Naive thymus-derived CD4-positive, alpha-beta T cell (primary cell): ENCODE results near the gene RPL27A. TPM values are rescaled to one million over a fixed set of nuclear protein-coding genes. Genes with fewer than 3 reads are reported as not detected.

ENCODE experiments used
- ATAC-seq: fragments of 150-1000 bp; cut with Tn5 transposase; 2 replicates; pipeline ENCODE4 v1.10.0; 2021; ENCODE audit warnings: mild to moderate bottlenecking, moderate library complexity
- CTCF ChIA-PET: fragments of 350-600 bp; sonication (Branson Sonifier 250); formaldehyde crosslinking; loops from one replicate; lab custom pipeline; 2021; ENCODE audit warnings: antibody characterized with exemption; lab: Charles Lee
- POLR2A ChIA-PET: fragments of 350-600 bp; sonication (Branson Sonifier 250); formaldehyde crosslinking; loops from one replicate; lab custom pipeline; 2021; ENCODE audit warnings: antibody characterized with exemption, inconsistent platforms; lab: Charles Lee
- DNase-seq, 9 donors: peaks; one replicate each; pipeline versions ENCODE4 v3.0.0 to v3.0.0-alpha.2; 2020 to 2022; ENCODE audit warnings: mixed read lengths in 1 of 9
- H3K27ac ChIP-seq: one replicate; pipeline ENCODE4 v1.7.0; 2013; ENCODE audit warnings: mild to moderate bottlenecking, low read depth, low read length, moderate library complexity
- H3K27me3 ChIP-seq, 2 donors: one replicate each; pipeline ENCODE4 v1.7.0; 2013; ENCODE audit warnings: low read length in 2 of 2, mild to moderate bottlenecking in 2 of 2, moderate library complexity in 2 of 2; ENCODE audit not compliant: control insufficient read depth in 2 of 2, insufficient read depth in 2 of 2
- H3K36me3 ChIP-seq, 3 experiments: 1 replicate in 2 of 3; 2 replicates in 1 of 3; pipeline ENCODE4 v1.7.0; 2013; ENCODE audit warnings: low read length in 3 of 3, mild to moderate bottlenecking in 3 of 3, moderate library complexity in 1 of 3; ENCODE audit not compliant: insufficient read depth in 3 of 3, control insufficient read depth in 2 of 3
- H3K4me1 ChIP-seq, 2 donors: one replicate each; pipeline ENCODE4 v1.7.0; 2013; ENCODE audit warnings: low read length in 2 of 2, mild to moderate bottlenecking in 2 of 2, moderate library complexity in 1 of 2; ENCODE audit not compliant: control insufficient read depth in 2 of 2, insufficient read depth in 2 of 2
- H3K4me3 ChIP-seq: 2 replicates; pipeline ENCODE4 v1.7.0; 2013; ENCODE audit warnings: mild to moderate bottlenecking, low read length
- H3K9me3 ChIP-seq, 3 experiments: 1 replicate in 2 of 3; 2 replicates in 1 of 3; pipeline ENCODE4 v1.7.0; 2013; ENCODE audit warnings: low read length in 3 of 3; ENCODE audit not compliant: control insufficient read depth in 2 of 3
- H3K27ac Mint-ChIP-seq, 9 donors: one replicate each; pipeline ENCODE4 v1.8.0; 2020 to 2022; ENCODE audit warnings: mixed read lengths in 9 of 9, mild to moderate bottlenecking in 8 of 9, moderate library complexity in 5 of 9, inconsistent platforms in 2 of 9
- H3K27me3 Mint-ChIP-seq, 5 donors: one replicate each; pipeline ENCODE4 v1.8.0; 2021 to 2022; ENCODE audit warnings: mixed read lengths in 5 of 5, mild to moderate bottlenecking in 1 of 5
- H3K36me3 Mint-ChIP-seq, 5 donors: one replicate each; pipeline ENCODE4 v1.8.0; 2020 to 2022; ENCODE audit warnings: mixed read lengths in 5 of 5, mild to moderate bottlenecking in 3 of 5, inconsistent platforms in 1 of 5
- H3K4me1 Mint-ChIP-seq, 7 donors: one replicate each; pipeline ENCODE4 v1.8.0; 2020 to 2022; ENCODE audit warnings: mixed read lengths in 7 of 7, mild to moderate bottlenecking in 3 of 7, inconsistent platforms in 1 of 7
- H3K4me3 Mint-ChIP-seq, 10 donors: one replicate each; pipeline ENCODE4 v1.8.0; 2020 to 2022; ENCODE audit warnings: mild to moderate bottlenecking in 10 of 10, mixed read lengths in 10 of 10, moderate library complexity in 6 of 10, inconsistent platforms in 2 of 10
- H3K9me3 Mint-ChIP-seq, 11 donors: one replicate each; pipeline ENCODE4 v1.8.0; 2020 to 2022; ENCODE audit warnings: mixed read lengths in 11 of 11, mild to moderate bottlenecking in 4 of 11, inconsistent platforms in 1 of 11, moderate library complexity in 1 of 11
- intact Hi-C, 2 donors: fragments of 100-400 bp; cut with micrococcal nuclease; formaldehyde crosslinking; loops; one replicate each; pipeline ENCODE4 v1.15.1; 2023
- polyA plus RNA-seq, 2 donors: library from polyadenylated mRNA; unstranded; fragments of 300-500 nt; fragmentation: Illumina TruSeq; gene quantifications; one replicate each; pipeline ENCODE4 v1.2.3, GENCODE V29; 2021
- total RNA-seq, 6 experiments: library from RNA in 5 of 6; stranded (reverse) in 5 of 6; gene quantifications; 1 replicate in 5 of 6; 2 replicates in 1 of 6; pipeline ENCODE4 v1.2.3 and lab custom pipeline; 2021 to 2026

RPL27A gene
- total and polyA plus RNA-seq, 7 experiments from 2014 or later = 758 to 4,835 (median 1,675) TPM

- Mint-ChIP-seq H3K9me3 (peaks cover 0 to 6% (median 0%) of the 10 kb centered on the region in 11 donors), H3K4me1 (peaks cover 30 to 57% (median 42%) of the 10 kb centered on the region in 7 donors), H3K27ac (peak overlapping the region; percentile 97 to 99 (median 98)), H3K4me3 (peak overlapping the region; percentile 89 to 97 (median 96)), H3K27me3 (no peaks in the 10 kb centered on the region), H3K36me3 (peaks cover 5 to 48% (median 38%) of the 10 kb centered on the region in 5 donors)
- CTCF ChIA-PET = interaction anchor here (0.9 kb wide), 1 partner anchor 279 kb away, joined by 3 read pairs; no protein-coding TSS in a partner anchor
- intact Hi-C loops = loop anchor here (1.0 to 10.0 kb wide), 18 partner anchors 8 to 1773 kb away; partner anchors contain the start of genes AKIP1 (in 2 of the 2), EIF3F (in 2 of the 2), IPO7 (in 2 of the 2) and TMEM41B (in 2 of the 2)
- no peak for DNase-seq
- no peak for ATAC-seq
- Histone ChIP-seq H3K4me3 (peak overlapping the region; percentile 73), H3K36me3 (peaks cover 11 to 36% (median 18%) of the 10 kb centered on the region in 3 experiments), H3K27me3 (no peaks in the 10 kb centered on the region), H3K27ac (peak overlapping the region; percentile 99), H3K9me3 (no peaks in the 10 kb centered on the region), H3K4me1 (peaks cover 17% of the 10 kb centered on the region in 2 donors)
- POLR2A ChIA-PET = interaction anchor here (0.6 to 2.9 kb wide), 13 partner anchors 8 to 779 kb away, joined by 3 to 28 read pairs (median 6); partner anchors contain the start of genes EIF3F, NRIP3, TMEM9B and ZNF143
Measured at GRCh38 chr11:8681837-8682302, 722 bp upstream of the RPL27A start.

DNA sequence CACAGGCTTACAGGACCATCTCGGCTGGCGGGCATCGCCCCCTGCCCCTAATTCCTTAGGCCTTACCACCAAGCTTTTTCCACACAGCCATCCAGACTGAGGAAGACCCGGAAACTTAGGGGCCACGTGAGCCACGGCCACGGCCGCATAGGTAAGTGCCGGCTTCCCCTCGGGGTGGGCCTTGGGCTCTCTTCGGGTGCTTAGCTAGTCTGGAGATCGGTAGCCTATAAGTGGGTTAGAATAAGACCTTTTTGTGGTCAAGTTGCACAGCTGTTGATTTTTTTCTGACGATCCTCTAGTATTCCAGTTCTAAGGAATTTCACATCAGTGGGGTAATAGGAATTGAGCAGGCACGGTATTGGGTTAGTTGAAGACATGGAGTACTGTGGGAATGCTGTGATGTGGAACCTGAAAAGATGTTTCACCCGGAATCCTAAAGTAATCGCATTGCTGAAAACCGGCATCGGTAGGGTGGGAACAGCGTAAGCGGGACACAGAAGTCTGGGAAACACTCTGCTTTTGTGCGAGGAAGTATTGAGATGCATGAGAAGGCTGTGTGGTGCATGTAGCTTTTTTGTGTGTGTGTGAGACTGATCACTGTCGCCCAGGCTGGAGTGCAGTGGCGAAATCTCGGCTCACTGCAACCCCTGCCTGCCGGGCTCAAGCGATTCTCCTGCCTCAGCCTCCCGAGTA is 669 bp downstream of the RPL27A start:
- Mint-ChIP-seq H3K36me3 (peaks cover 5 to 52% (median 34%) of the 10 kb centered on the region in 5 donors), H3K27ac (peak overlapping the region; percentile 97 to 99 (median 98)), H3K4me1 (peaks cover 35 to 64% (median 50%) of the 10 kb centered on the region in 7 donors), H3K9me3 (peaks cover 0 to 6% (median 0%) of the 10 kb centered on the region in 11 donors), H3K27me3 (no peaks in the 10 kb centered on the region), H3K4me3 (peak overlapping the region; percentile 89 to 97 (median 96))
- DNase-seq (peak in 1 of 9 donors; percentile 43), ATAC-seq (peak; percentile 3)
- CTCF ChIA-PET = no interaction called here
- no peaks in the 10 kb centered on the region for H3K27me3 ChIP-seq
- POLR2A ChIA-PET = interaction anchor here (0.8 to 2.9 kb wide), 10 partner anchors 9 to 884 kb away, joined by 3 to 28 read pairs (median 6); partner anchors contain the start of genes EIF3F, TMEM9B and ZNF143
- peaks cover 17% of the 10 kb centered on the region in 2 donors for H3K4me1 ChIP-seq
- H3K36me3 ChIP-seq = peaks cover 11 to 36% (median 18%) of the 10 kb centered on the region in 3 experiments
- peak overlapping the region; percentile 73 for H3K4me3 ChIP-seq
- intact Hi-C loops = loop anchor here (2.0 to 10.0 kb wide), 11 partner anchors 72 to 1772 kb away; partner anchors contain the start of genes WEE1 (in 2 of the 2), ADM (in 1 of the 2), AMPD3 (in 1 of the 2) and EIF3F (in 1 of the 2)
- no peaks in the 10 kb centered on the region for H3K9me3 ChIP-seq
- H3K27ac ChIP-seq = peak overlapping the region; percentile 99

- Mint-ChIP-seq H3K36me3 (peaks cover 5 to 60% (median 29%) of the 10 kb centered on the region in 5 donors), H3K9me3 (peaks cover 0 to 6% (median 0%) of the 10 kb centered on the region in 11 donors), H3K4me1 (peaks cover 38 to 77% (median 65%) of the 10 kb centered on the region in 7 donors), H3K27ac (peak overlapping the region; percentile 47 to 99 (median 98)), H3K4me3 (peak overlapping the region; percentile 89 to 97 (median 96)), H3K27me3 (no peaks in the 10 kb centered on the region)
- ATAC-seq (no peak), DNase-seq (no peak)
- intact Hi-C loops = loop anchor here (5.0 to 10.0 kb wide), 10 partner anchors 318 to 1773 kb away; partner anchors contain the start of genes AMPD3 (in 2 of the 2), ADM (in 1 of the 2), NRIP3 (in 1 of the 2) and TMEM41B (in 1 of the 2)
- Histone ChIP-seq H3K4me3 (no peak overlapping the region), H3K36me3 (peaks cover 11 to 32% (median 14%) of the 10 kb centered on the region in 3 experiments), H3K27me3 (no peaks in the 10 kb centered on the region), H3K4me1 (peaks cover 17 to 23% of the 10 kb centered on the region in 2 donors), H3K27ac (peak overlapping the region; percentile 99), H3K9me3 (no peaks in the 10 kb centered on the region)
- ChIA-PET POLR2A (no interaction called here), CTCF (no interaction called here)
Measured at GRCh38 chr11:8684600-8685290, 2.2 kb downstream of the RPL27A start.

GRCh38 chr11:8685306-8685705 is 2.7 kb downstream of the RPL27A start:
- H3K36me3 Mint-ChIP-seq = peaks cover 5 to 57% (median 25%) of the 10 kb centered on the region in 5 donors
- Histone ChIP-seq H3K4me3 (no peak overlapping the region), H3K36me3 (peaks cover 11 to 32% (median 14%) of the 10 kb centered on the region in 3 experiments), H3K4me1 (peaks cover 17 to 26% of the 10 kb centered on the region in 2 donors), H3K9me3 (no peaks in the 10 kb centered on the region), H3K27ac (peak overlapping the region; percentile 34), H3K27me3 (no peaks in the 10 kb centered on the region)
- H3K9me3 Mint-ChIP-seq = peaks cover 0 to 6% (median 0%) of the 10 kb centered on the region in 11 donors
- CTCF ChIA-PET = no interaction called here
- ATAC-seq (no peak), DNase-seq (no peak)
- intact Hi-C loops = loop anchor here (5.0 to 10.0 kb wide), 6 partner anchors 317 to 1772 kb away; partner anchors contain the start of genes AMPD3 (in 2 of the 2), ADM (in 1 of the 2), NRIP3 (in 1 of the 2) and TMEM41B (in 1 of the 2)
- POLR2A ChIA-PET = no interaction called here
- peaks cover 36 to 78% (median 69%) of the 10 kb centered on the region in 7 donors for H3K4me1 Mint-ChIP-seq
- peak overlapping the region in 7 of 9 donors; percentile 11 to 99 (median 54) for H3K27ac Mint-ChIP-seq
- peak overlapping the region in 7 of 10 donors; percentile 48 to 97 (median 89) for H3K4me3 Mint-ChIP-seq
- no peaks in the 10 kb centered on the region for H3K27me3 Mint-ChIP-seq

DNA sequence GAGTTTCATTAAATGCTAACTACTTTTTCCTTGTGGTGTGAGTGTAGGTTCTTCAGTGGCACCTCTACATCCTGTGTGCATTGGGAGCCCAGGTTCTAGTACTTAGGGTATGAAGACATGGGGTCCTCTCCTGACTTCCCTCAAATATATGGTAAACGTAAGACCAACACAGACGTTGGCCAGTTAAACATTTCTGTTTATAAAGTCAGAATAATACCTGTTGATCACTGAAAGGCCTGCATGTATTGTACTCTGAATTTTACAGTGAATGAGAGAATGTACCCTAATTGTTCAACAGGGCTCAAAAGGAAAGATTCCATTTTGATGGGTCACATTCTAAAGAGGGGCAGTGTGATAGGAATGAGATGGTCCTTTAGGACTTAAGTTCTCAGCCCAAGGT is 3.2 kb downstream of the RPL27A start:
- peak overlapping the region in 4 of 9 donors; percentile 10 to 98 (median 32) for H3K27ac Mint-ChIP-seq
- peaks cover 1 to 53% (median 22%) of the 10 kb centered on the region in 5 donors for H3K36me3 Mint-ChIP-seq
- Histone ChIP-seq H3K9me3 (no peaks in the 10 kb centered on the region), H3K27me3 (no peaks in the 10 kb centered on the region), H3K4me3 (no peak overlapping the region), H3K27ac (no peak overlapping the region), H3K4me1 (peaks cover 17 to 26% of the 10 kb centered on the region in 2 donors), H3K36me3 (peaks cover 11 to 32% (median 14%) of the 10 kb centered on the region in 3 experiments)
- ChIA-PET POLR2A (no interaction called here), CTCF (no interaction called here)
- H3K4me3 Mint-ChIP-seq = peak overlapping the region in 2 of 10 donors; percentile 17 to 43
- intact Hi-C loops = loop anchor here (5.0 to 10.0 kb wide), 6 partner anchors 316 to 1771 kb away; partner anchors contain the start of genes AMPD3 (in 2 of the 2), ADM (in 1 of the 2), NRIP3 (in 1 of the 2) and TMEM41B (in 1 of the 2)
- peaks cover 33 to 74% (median 65%) of the 10 kb centered on the region in 7 donors for H3K4me1 Mint-ChIP-seq
- ATAC-seq (no peak), DNase-seq (no peak)
- H3K27me3 Mint-ChIP-seq = no peaks in the 10 kb centered on the region
- peaks cover 0 to under 1% (median 0%) of the 10 kb centered on the region in 11 donors for H3K9me3 Mint-ChIP-seq
